Keratinocyte (primary cell): Measurements from ENCODE around the gene TMEM31. TPM values are rescaled to one million over a fixed set of nuclear protein-coding genes. Genes with fewer than 3 reads are reported as not detected.

Experiments
- DNase-seq: peaks from one replicate; pipeline ENCODE4 v3.0.0-alpha.2; 2011; ENCODE audit warnings: low read depth, missing footprints, low spot score
- FAIRE-seq: peaks from 2 replicates; lab custom pipeline; 2011; peaks lifted over from hg19 to GRCh38; lab: Jason Lieb, UNC
- H2AFZ ChIP-seq: 2 replicates; pipeline ENCODE4 v1.6.0; 2012; ENCODE audit warnings: low read length, control low read depth, inconsistent platforms; ENCODE audit not compliant: control insufficient read depth
- H3K27ac ChIP-seq: 2 replicates; pipeline ENCODE4 v1.5.1; 2011; ENCODE audit warnings: low read length; ENCODE audit not compliant: control insufficient read depth, insufficient read depth
- H3K27me3 ChIP-seq: 3 replicates; pipeline ENCODE4 v1.6.0; 2011; ENCODE audit warnings: low read length; ENCODE audit not compliant: control insufficient read depth, insufficient read depth; ENCODE audit errors: extremely low read depth
- H3K36me3 ChIP-seq, 2 experiments: 2 replicates in 1 of 2; 3 replicates in 1 of 2; pipeline ENCODE4 v1.5.1; 2011; ENCODE audit warnings: low read length in 2 of 2, mild to moderate bottlenecking in 1 of 2; ENCODE audit not compliant: control insufficient read depth in 2 of 2, insufficient read depth in 2 of 2; ENCODE audit errors: extremely low read depth in 1 of 2
- H3K4me1 ChIP-seq: 3 replicates; pipeline ENCODE4 v1.5.1; 2011; ENCODE audit warnings: low read length; ENCODE audit not compliant: control insufficient read depth, insufficient read depth; ENCODE audit errors: extremely low read depth
- H3K4me2 ChIP-seq: 3 replicates; pipeline ENCODE4 v1.6.0; 2011; ENCODE audit warnings: low read depth, low read length; ENCODE audit not compliant: control insufficient read depth, insufficient read depth; ENCODE audit errors: extremely low read depth
- H3K4me3 ChIP-seq, 3 experiments: fragments of 200-600 bp in 1 of 3; sonication (generic) in 1 of 3; 2 replicates in 2 of 3; 3 replicates in 1 of 3; pipeline ENCODE4 v1.5.1; 2011 to 2016; ENCODE audit warnings: low read length in 3 of 3, mild to moderate bottlenecking in 3 of 3, control low read depth in 2 of 3, inconsistent platforms in 1 of 3, low read depth in 1 of 3, mixed read lengths in 1 of 3, mixed run types in 1 of 3, moderate library complexity in 1 of 3; ENCODE audit not compliant: control insufficient read depth in 2 of 3, insufficient read depth in 2 of 3; ENCODE audit errors: extremely low read depth in 1 of 3
- H3K79me2 ChIP-seq: 2 replicates; pipeline ENCODE4 v1.6.0; 2012; ENCODE audit warnings: low read length; ENCODE audit not compliant: control insufficient read depth, insufficient read depth
- H3K9ac ChIP-seq: 3 replicates; pipeline ENCODE4 v1.6.0; 2011; ENCODE audit warnings: low read length; ENCODE audit not compliant: control insufficient read depth, insufficient read depth; ENCODE audit errors: extremely low read depth
- H3K9me1 ChIP-seq: 3 replicates; pipeline ENCODE4 v1.6.0; 2011; ENCODE audit warnings: low read length; ENCODE audit not compliant: control insufficient read depth, insufficient read depth; ENCODE audit errors: extremely low read depth
- H3K9me3 ChIP-seq: 2 replicates; pipeline ENCODE4 v1.5.1; 2012; ENCODE audit warnings: low read depth, low read length; ENCODE audit not compliant: control insufficient read depth
- H4K20me1 ChIP-seq: 3 replicates; pipeline ENCODE4 v1.6.0; 2011; ENCODE audit warnings: low read length; ENCODE audit not compliant: control insufficient read depth, insufficient read depth; ENCODE audit errors: extremely low read depth
- CTCF ChIP-seq, 3 experiments: IDR thresholded peaks in 1 of 3; conservative IDR thresholded peaks in 1 of 3; optimal IDR thresholded peaks in 1 of 3; 2 replicates in 2 of 3; 3 replicates in 1 of 3; pipeline versions ENCODE3 to v1.5.1; 2011; ENCODE audit warnings: low read length in 3 of 3, mild to moderate bottlenecking in 3 of 3, moderate library complexity in 2 of 3, control low read depth in 1 of 3, inconsistent platforms in 1 of 3; ENCODE audit not compliant: insufficient read depth in 2 of 3; ENCODE audit errors: extremely low read depth in 1 of 3
- EZH2 ChIP-seq: IDR thresholded peaks from one replicate; pipeline ENCODE4 v1.6.1; 2012; ENCODE audit warnings: inconsistent platforms, mild to moderate bottlenecking, low read length, moderate library complexity
- dilution Hi-C: fragments of 300-500 bp; cut with MboI; formaldehyde crosslinking; loops from one replicate; pipeline ENCODE4 v1.7.0; 2020; ENCODE audit warnings: low sequenced_read_pairs; ENCODE audit not compliant: extremely low pct_ligation_motif_present
- polyA plus RNA-seq, 5 experiments: library from polyadenylated mRNA; depleted of rRNA in 3 of 5; stranded (reverse) in 3 of 5; stranded (forward) in 1 of 5; unstranded in 1 of 5; fragments of >200 nt; gene quantifications; 1 replicate in 1 of 5; 2 replicates in 3 of 5; 3 replicates in 1 of 5; pipeline versions ENCODE4 v1.2.1 to v1.2.3, GENCODE V29; 2011 to 2012; ENCODE audit warnings: missing spikeins in 2 of 5, low read depth in 1 of 5, low replicate concordance in 1 of 5

TMEM31 gene
- polyA plus RNA-seq, 1 donor (not counting 4 experiments of a cell fraction or from before 2014, with no cell fraction given), result not detected

GRCh38 chrX:103699243-103699642 is 11.5 kb upstream of the TMEM31 start:
- Histone ChIP-seq H3K4me2 (no peak overlapping the region), H3K27ac (no peak overlapping the region), H3K36me3 (no peaks in the 10 kb centered on the region), H3K9me1 (no peaks in the 10 kb centered on the region), H3K9ac (no peak overlapping the region), H2AFZ (no peak overlapping the region), H3K4me3 (no peak overlapping the region), H3K4me1 (no peaks in the 10 kb centered on the region), H3K27me3 (peaks cover 2% of the 10 kb centered on the region), H4K20me1 (no peaks in the 10 kb centered on the region), H3K9me3 (no peaks in the 10 kb centered on the region), H3K79me2 (no peaks in the 10 kb centered on the region)
- dilution Hi-C loops, result no loop called here
- FAIRE-seq (no peak), DNase-seq (no peak)
- TF ChIP-seq EZH2 (no peak), CTCF (optimal IDR thresholded peaks at IDR 0.05 in 1 of 3, IDR thresholded peaks at IDR 0.05 in 1 of 3, conservative IDR thresholded peaks at IDR 0.05 in 1 of 3; ENCODE audit: extremely low read depth in 1 of 3, insufficient read depth in 2 of 3, low read length in 3 of 3) (no peak)

GRCh38 chrX:103704863-103705262 is 5.8 kb upstream of the TMEM31 start:
- Histone ChIP-seq H3K36me3 (no peaks in the 10 kb centered on the region), H3K4me2 (no peak overlapping the region), H3K79me2 (no peaks in the 10 kb centered on the region), H3K4me3 (no peak overlapping the region), H3K27me3 (peaks cover 6% of the 10 kb centered on the region), H4K20me1 (no peaks in the 10 kb centered on the region), H2AFZ (no peak overlapping the region), H3K4me1 (no peaks in the 10 kb centered on the region), H3K9ac (no peak overlapping the region), H3K9me3 (no peaks in the 10 kb centered on the region), H3K27ac (no peak overlapping the region), H3K9me1 (no peaks in the 10 kb centered on the region)
- TF ChIP-seq CTCF (optimal IDR thresholded peaks at IDR 0.05 in 1 of 3, IDR thresholded peaks at IDR 0.05 in 1 of 3, conservative IDR thresholded peaks at IDR 0.05 in 1 of 3; ENCODE audit: extremely low read depth in 1 of 3, insufficient read depth in 2 of 3, low read length in 3 of 3) (no peak), EZH2 (no peak)
- dilution Hi-C loops, result no loop called here
- no peak for FAIRE-seq
- DNase-seq, result no peak
